G401.6 (cell line): ENCODE data around the gene MARCHF3.
"Not testable (repeated sequence)": the region's sequence is repeated elsewhere in the genome, so short reads cannot be mapped to it uniquely, and the experiment has no call there.

ENCODE experiments used
- FAIRE-seq: peaks from 2 replicates; lab custom pipeline; 2012; peaks lifted over from hg19 to GRCh38; lab: Jason Lieb, UNC

The MARCHF3 gene, protein sequence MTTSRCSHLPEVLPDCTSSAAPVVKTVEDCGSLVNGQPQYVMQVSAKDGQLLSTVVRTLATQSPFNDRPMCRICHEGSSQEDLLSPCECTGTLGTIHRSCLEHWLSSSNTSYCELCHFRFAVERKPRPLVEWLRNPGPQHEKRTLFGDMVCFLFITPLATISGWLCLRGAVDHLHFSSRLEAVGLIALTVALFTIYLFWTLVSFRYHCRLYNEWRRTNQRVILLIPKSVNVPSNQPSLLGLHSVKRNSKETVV

DNA sequence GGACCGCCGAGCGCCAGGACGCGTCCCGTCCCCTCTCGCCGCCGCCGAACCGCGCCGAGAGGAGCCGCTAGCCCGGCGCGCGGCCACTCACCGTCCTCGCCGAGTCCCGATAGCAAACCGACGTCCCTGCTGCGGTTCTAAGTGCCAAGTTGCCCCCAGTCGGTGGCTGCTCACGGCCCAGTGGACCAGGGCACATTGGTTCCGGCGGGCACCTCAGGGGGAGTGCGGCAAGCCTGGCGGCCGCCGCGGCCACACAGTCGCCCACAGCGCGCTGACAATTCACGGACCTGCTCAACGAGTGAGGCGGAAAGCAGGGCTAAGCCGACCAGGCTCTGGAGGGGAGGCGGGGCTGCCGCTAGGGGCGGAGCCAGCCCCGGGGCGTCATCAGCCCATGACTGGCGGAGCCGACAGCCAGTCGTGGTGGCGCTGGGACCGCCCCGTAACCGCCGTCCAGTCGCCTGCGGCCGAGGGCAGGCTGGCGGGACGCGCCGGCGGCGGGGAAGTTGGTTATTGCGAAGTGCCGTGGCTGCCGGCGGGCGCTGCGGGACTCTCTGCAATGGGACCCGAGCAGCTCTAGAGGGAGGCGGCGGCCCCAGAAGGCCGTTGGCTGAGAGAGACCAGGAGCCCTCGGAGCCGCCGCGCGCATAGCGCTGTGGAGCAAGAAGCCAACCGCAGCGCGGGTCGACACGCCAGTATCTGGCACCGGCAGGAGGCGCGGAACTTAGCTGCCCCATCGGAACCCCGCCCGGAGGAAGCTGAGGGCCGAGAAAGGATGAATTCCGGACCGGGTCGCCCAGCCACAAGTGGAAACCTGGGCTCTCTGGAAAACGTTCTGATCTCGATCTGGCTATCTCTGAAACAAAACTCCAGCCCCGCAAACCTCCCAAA lies at the start of gene MARCHF3:
Gene MARCHF3 (minus strand): TSS at position 300 of the 888 bp plus-strand sequence. CDS start 112,387 bp downstream, outside the sequence.
- no peak for FAIRE-seq

DNA sequence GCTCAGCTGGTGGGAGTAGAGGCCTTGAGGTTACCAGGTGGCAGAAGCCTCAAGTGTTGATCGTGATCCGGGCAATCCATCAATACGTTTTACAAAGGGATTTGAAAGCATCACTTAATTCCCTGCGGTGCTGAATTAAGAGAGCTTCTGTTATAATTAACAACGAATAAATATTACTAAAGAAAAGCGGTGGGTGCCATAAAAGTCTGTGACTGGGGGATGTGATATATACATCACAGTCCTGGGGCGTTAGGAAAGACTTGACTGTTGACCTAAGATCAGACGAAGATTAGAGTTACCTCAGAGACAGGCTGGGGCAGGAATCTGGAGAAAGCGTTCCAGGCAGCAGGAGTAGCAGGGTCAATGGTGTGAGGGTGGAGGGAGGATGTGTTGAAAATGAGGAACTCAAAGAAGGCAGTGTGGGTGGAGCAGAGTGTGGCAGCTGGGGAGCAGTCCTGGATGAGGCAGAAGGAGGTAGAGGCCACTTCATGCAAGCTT lies 49.7 kb upstream of the MARCHF3 start:
- no peak for FAIRE-seq

- no peak for FAIRE-seq
Measured at GRCh38 chr5:127077366-127077765, 47.0 kb upstream of the MARCHF3 start.

DNA sequence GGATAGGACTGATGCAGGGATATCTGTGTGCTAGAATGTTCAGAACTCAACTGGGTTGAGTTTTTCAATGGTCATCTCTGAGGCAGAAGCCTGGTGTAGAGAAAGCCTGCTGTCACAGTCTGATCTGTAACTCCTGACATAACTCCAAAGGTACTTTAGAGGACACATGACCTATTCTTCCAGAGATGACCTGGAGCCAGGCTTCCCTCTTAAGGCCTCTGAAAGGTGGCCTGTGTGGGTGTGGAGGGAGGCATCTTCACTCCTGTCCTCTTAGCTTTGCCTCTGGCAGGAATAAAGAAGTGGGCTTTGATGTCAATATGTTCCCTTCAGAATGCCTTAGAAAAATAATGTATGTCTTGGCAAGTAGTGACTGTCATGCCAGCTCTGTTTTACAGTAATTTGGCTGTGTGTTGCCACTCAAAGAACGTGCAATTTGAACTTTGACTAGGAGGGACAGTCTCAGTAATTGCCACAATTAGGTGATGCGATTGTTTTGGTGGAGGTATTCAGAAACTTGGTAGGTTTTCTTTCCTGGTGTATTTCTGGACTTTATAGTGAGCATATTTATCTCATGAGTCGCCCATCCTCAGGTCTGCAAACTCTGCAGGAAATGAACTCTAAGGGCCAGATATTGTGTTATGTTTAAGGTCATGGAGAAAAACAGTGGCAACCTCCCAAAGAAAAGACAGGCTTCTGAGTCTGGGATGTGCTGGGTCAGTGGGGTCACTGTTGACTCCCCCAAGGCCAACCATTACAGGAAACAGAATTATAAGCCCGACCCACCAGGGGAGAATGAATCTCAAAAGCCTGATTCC lies 46.2 kb upstream of the MARCHF3 start:
- no peak for FAIRE-seq

GRCh38 chr5:127074466-127074865 lies 44.1 kb upstream of the MARCHF3 start:
- FAIRE-seq: no peak

GRCh38 chr5:127072861-127073846 lies 42.8 kb upstream of the MARCHF3 start, which contains the start of gene C5orf63:
C5orf63 (minus strand) TSS chr5:127073502; CDS start chr5:127058995, 14,507 bp downstream.
- FAIRE-seq: no peak

- no peak for FAIRE-seq
Measured at GRCh38 chr5:127070243-127070642, 39.9 kb upstream of the MARCHF3 start.

DNA sequence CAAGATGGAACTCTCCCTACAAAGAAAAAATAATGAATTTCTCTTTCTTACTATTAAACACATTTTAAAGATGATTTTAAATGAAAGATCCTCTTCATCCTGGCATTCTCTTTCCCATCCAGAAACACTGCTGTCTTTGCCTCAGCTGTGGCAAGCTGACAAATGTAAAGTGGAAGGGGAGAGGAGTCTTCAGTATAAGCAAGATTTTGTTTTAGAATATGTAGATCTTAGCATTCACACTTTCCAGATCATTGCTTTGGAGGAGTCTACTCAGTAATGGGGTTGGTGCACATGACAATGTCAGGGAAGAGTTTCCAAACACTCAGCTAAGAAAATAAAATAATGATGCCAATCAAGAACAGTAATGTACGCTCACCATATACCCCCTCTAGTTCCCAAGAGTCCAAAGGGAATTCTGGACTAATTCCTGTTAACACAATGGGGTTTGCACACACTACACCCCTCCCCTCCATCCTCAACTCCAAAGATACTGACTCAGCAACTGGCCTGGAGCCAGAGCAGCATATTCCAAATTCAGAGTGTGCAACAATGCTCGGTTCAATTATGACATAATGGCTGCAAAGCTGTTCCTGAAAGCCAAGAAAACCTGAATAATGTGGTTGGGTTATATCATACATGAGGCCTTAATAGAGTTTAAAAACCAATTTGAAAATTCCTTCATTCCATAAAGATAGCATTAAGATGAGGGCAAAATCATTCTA lies 38.3 kb upstream of the MARCHF3 start:
- FAIRE-seq: no peak

DNA sequence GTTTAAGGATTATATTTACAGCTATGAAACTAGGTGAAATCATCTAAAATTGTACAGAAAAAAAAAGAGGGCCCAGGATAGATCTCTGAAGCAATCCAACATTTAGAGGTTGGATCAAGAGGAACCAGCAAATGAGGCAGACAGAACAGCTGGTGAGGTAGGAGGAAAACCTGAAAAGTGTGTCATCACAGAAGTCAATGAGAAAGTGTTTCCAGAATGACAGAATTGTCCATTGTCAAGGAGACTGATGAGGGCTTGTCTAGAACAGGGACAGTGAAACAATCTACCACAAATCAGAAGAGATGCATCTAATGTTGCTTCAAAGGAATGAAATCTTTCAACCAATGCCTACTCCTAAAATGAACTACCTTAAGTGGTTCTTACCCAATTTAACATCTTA lies 36.4 kb upstream of the MARCHF3 start:
- no peak for FAIRE-seq

DNA sequence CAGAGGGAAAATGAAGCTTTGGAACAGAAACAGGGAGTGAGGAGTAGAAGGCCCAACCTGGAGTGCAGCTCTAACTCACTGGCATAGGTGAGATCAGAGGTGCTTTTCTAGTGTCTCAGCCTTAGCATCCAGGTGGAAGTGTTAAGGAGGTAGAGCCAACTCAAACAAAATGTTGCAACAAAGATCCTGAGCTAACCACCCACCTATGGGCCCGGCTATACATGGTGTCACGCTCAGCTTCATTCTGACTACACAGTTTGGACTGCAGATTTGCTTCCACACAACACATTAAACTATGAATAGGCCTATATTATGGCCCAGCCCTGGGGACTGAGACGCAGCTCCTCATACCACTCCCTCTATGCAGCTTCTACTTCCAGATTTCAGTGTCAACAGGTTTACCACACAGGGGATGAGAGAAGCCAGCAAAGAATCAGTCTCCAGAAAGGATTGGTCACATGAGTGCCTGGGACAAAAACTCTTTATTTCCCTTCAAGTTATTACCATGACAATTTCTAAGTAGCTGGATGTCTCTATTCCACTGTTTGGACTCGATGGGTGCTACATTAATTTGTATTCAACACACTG lies 34.0 kb upstream of the MARCHF3 start:
- no peak for FAIRE-seq

DNA sequence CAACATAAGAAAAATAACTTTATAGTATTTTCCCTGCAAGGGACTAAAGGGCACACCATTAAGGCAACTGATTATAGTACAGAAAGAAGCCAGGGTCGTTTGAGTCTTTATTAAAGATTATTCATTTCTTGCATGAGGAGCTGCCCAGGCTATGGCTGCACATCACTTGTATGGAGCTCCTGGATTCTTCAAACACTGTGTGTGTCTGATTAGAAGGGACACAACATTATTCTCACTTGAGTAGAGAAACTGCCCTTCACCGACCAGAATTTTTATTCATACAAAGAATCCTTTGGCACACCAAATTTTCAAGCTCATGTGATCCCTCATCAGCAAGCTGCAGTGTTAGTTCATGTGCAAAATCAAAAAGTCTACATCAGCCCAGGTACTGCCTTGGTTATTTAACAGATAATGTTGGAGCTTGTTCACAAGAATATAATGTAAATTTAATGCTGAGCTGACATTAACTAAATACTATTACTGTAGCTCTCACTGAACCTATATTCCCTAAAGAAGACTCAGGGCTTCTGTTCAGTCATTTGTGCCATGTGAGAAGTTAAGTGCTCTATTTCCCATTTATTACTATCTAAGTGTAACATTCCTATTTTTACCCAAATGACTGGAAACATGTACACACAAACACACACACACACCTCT lies 33.0 kb upstream of the MARCHF3 start:
- no peak for FAIRE-seq

- no peak for FAIRE-seq
Measured at GRCh38 chr5:127061956-127062355, 31.6 kb upstream of the MARCHF3 start.

GRCh38 chr5:127061537-127061936 lies 31.2 kb upstream of the MARCHF3 start:
- FAIRE-seq: no peak

DNA sequence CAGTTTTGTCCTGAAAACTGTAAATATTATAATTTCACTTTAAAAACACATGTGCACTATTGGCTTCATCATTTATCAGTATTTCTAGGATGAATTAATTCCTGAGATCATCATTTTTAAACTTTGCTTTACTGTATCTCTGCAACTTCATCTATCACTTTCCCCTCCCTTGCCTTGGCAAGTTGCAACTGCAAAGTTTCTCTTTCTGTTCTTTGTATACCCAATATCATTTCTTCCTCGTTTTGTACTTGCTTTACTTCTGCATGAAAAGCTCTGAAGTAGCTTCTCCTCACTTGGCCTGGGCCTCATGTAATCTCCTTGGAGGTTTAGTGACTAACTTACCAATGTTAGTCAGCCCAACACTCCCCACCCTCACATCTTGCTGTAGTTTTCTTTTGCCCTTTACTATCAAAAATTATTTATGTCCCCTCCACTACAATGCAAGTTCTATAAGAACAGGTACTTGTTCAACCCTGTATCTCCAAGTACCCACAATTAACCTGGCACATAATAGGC lies 30.2 kb upstream of the MARCHF3 start:
- no peak for FAIRE-seq

DNA sequence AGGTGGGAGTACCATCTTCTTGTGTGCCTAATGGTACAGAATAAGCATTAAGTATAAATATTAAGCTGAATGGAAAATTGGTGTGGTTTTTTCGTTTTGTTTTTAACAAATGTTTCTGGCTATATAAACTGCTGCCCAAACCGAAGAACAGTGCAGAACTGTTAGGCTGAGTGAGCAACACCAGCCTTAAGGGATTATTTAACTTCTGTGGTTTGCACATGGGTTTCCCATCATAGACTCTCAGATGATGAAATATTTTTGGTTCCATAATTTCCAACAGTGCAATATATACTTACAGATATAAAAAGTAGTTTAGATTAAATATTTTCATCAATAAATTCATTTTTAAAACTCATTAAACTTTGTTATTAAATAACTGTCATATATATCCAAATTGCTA lies 26.5 kb upstream of the MARCHF3 start:
- no peak for FAIRE-seq

GRCh38 chr5:127055880-127056653 lies 25.7 kb upstream of the MARCHF3 start:
- FAIRE-seq: no peak

DNA sequence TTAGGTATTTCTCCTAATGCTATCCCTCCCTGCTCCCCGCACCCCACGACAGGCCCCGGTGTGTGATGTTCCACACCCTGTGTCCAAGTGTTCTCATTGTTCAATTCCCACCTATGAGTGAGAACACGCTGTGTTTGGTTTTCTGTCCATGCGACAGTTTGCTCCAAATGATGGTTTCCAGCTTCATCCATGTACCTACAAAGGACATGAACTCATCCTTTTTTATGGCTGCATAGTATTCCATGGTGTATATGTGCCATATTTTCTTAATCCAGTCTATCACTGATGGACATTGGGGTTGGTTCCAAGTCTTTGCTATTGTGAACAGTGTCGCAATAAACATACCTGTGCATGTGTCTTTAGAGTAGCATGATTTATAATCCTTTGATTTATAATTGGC lies 23.2 kb upstream of the MARCHF3 start:
- not testable (repeated sequence) for FAIRE-seq

- no peak for FAIRE-seq
Measured at GRCh38 chr5:127053049-127053448, 22.7 kb upstream of the MARCHF3 start.
